Bronchial epithelial cell (primary cell): ENCODE results near the gene SUCLA2. TPM values are rescaled to one million over a fixed set of nuclear protein-coding genes. Genes with fewer than 3 reads are reported as not detected.
"Not testable (repeated sequence)": the region's sequence is repeated elsewhere in the genome, so short reads cannot be mapped to it uniquely, and the experiment has no call there.

ENCODE experiments used
- DNase-seq: peaks from one replicate; pipeline ENCODE4 v3.0.0-alpha.2; 2010; ENCODE audit warnings: low read depth
- FAIRE-seq: peaks from 2 replicates; lab custom pipeline; 2011; peaks lifted over from hg19 to GRCh38; lab: Jason Lieb, UNC
- H3K27me3 ChIP-seq: 2 replicates; pipeline ENCODE4 v1.5.1; 2011; ENCODE audit warnings: low read length; ENCODE audit not compliant: control insufficient read depth, insufficient read depth
- H3K36me3 ChIP-seq: 2 replicates; pipeline ENCODE4 v1.5.1; 2011; ENCODE audit warnings: low read length; ENCODE audit not compliant: control insufficient read depth, insufficient read depth
- H3K4me3 ChIP-seq: 2 replicates; pipeline ENCODE4 v1.5.1; 2011; ENCODE audit warnings: mild to moderate bottlenecking, low read depth, low read length, control low read depth
- total RNA-seq: library from RNA; depleted of rRNA; stranded (reverse); fragments of >200 nt; gene quantifications from 2 replicates; pipeline ENCODE4 v1.2.1, GENCODE V29; 2014
- TF ChIP-seq, protein P1 (sequence below): IDR thresholded peaks from 2 replicates; pipeline ENCODE4 v1.5.1; 2011; ENCODE audit warnings: mild to moderate bottlenecking, moderate library complexity, low read length, control low read depth, inconsistent platforms; ENCODE audit not compliant: insufficient read depth, severe bottlenecking

Gene SUCLA2
- total RNA-seq, 1 donor from 2014 or later = 57.4 TPM

DNA sequence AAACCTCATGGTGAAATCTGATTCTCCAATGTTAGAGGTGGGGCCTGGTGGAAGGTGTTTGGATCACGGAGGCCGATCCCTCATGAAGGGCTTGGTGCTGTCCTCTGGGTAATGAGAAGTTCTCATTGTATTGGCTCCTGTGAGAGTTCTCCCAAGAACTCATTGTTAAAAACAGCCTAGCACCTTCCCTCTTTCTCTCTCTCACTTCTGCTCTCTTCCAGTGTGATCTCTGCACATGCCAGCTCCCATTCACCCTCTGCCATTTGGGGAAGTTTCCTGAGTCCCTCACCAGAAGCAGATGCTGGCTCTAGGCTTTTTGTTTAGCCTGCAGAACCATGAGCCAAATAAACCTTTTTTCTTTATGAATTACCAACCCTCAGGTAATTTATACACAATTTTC is 3.1 kb upstream of the SUCLA2 start:
- H3K27me3 ChIP-seq = no peaks in the 10 kb centered on the region
- DNase-seq = no peak
- no peak for FAIRE-seq
- H3K36me3 ChIP-seq = no peaks in the 10 kb centered on the region
- no peak overlapping the region for H3K4me3 ChIP-seq
- TF ChIP-seq, protein P1, sequence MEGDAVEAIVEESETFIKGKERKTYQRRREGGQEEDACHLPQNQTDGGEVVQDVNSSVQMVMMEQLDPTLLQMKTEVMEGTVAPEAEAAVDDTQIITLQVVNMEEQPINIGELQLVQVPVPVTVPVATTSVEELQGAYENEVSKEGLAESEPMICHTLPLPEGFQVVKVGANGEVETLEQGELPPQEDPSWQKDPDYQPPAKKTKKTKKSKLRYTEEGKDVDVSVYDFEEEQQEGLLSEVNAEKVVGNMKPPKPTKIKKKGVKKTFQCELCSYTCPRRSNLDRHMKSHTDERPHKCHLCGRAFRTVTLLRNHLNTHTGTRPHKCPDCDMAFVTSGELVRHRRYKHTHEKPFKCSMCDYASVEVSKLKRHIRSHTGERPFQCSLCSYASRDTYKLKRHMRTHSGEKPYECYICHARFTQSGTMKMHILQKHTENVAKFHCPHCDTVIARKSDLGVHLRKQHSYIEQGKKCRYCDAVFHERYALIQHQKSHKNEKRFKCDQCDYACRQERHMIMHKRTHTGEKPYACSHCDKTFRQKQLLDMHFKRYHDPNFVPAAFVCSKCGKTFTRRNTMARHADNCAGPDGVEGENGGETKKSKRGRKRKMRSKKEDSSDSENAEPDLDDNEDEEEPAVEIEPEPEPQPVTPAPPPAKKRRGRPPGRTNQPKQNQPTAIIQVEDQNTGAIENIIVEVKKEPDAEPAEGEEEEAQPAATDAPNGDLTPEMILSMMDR = no peak

DNA sequence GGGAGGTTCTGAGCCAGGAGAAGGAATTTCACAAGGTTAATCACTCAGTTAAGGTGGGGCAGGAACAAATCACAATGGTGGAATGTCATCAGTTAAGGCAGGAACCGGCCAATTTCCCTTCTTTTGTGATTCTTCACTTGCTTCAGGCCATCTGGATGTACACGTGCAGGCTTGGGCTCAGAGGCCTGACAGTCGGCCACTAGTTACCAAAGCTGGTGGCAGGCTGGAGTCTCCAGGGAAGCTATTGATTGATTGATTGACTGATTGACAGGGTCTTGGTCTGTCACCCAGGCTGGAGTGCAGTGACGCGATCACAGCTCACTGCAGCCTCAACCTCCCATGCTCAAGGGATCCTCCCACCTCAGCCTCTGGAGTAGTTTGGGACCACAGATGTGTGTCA is 926 bp upstream of the SUCLA2 start:
- not testable (repeated sequence) for H3K36me3 ChIP-seq, H3K4me3 ChIP-seq, FAIRE-seq, H3K27me3 ChIP-seq
- peak; percentile 38 for DNase-seq

DNA sequence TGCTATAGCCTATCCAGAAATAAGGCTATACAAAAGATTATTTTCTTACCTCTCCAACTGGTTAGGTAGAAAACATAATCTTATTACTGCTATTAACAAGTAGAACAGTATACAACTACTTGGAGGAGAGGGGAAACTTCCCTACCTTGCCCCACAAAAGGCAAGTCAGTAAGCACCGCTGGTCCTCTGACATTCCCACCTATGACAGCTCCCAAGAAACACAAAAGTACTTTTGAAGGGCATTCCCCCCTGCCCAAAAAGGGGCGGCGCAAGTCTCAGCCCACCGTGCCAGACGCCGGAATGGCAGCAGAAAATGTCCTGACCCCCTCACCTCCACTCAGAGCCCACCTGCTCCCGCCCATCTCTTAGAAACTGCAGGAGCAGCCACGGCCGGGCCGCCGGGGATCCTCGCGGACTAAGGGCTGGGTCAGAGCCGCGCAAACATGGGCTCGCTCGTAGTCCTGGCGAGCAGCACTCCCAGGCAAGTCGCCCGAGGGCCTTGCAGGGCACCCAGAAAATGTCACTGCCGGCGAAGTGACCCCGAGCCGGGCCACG is 437 bp downstream of the SUCLA2 start:
- TF ChIP-seq, protein P1 = no peak
- DNase-seq = peak; percentile 32
- no peak for FAIRE-seq
- peak overlapping the region; percentile 99 for H3K4me3 ChIP-seq
- H3K36me3 ChIP-seq = peaks cover 1% of the 10 kb centered on the region
- H3K27me3 ChIP-seq = no peaks in the 10 kb centered on the region

DNA sequence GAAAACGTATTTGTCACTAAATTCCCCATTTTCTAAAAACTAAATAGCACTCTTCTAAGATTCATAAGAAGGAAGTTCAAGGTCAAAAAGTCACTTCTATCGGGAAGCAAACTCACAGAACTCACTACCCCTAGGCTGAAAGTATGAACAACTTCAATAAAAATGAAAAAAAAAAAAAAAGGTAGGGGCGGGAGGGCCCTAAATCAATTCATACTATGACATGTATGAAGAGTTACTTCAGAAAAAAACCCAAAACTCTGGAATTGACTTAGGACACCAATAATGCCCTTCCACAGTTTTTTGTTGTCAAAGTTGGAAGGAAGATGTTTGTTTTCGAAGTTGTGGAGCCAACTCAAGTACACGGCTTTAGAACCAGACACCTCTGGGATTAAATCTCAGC is 1.1 kb downstream of the SUCLA2 start:
- FAIRE-seq = no peak
- Histone ChIP-seq H3K36me3 (peaks cover 1% of the 10 kb centered on the region), H3K4me3 (peak overlapping the region; percentile 99), H3K27me3 (no peaks in the 10 kb centered on the region)
- TF ChIP-seq, protein P1 = no peak
- DNase-seq = no peak

DNA sequence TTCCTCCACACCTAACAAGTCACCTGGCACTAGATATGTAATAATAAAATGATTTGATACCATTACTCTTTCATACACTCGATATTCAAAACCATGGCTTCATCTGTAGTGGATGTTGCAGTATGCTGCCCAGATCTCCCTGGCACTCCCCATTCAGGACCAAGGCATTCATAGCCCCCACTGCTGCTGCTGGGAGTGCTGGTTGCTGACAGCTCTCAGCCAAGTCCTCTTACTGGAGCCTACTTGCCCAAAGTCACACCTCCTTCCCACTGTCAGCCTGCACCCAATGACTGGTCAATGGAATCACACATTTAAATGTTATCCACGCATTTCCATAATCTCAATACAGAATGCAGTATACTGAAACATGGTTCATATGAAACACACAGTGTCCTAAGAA is 3.7 kb downstream of the SUCLA2 start:
- Histone ChIP-seq H3K4me3 (no peak overlapping the region), H3K27me3 (no peaks in the 10 kb centered on the region), H3K36me3 (peaks cover 1% of the 10 kb centered on the region)
- DNase-seq (no peak), FAIRE-seq (no peak)
- TF ChIP-seq, protein P1 = no peak

DNA sequence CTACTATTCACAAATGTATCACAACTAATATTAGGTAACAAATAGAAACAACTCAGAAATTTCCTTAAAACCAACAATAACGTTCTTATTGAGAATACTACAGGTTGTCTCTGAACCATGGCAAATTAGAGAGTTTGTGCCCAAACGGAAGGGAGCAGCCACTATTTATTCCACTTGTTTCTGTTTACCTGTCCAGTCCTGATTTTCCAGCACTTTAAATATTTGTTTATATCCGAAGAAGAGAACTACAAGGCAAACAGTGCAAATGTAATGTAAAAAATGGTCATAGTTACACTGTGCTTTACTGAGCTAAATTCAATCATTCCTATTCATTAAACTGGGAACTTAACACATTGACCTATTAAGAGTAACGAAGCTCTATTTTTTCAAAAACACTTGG is 9.2 kb downstream of the SUCLA2 start:
- Histone ChIP-seq H3K4me3 (no peak overlapping the region), H3K36me3 (no peaks in the 10 kb centered on the region), H3K27me3 (no peaks in the 10 kb centered on the region)
- DNase-seq = no peak
- TF ChIP-seq, protein P1 = no peak
- no peak for FAIRE-seq
